Smooth muscle cell (in vitro differentiated cells): ENCODE data around the gene SLC6A5. TPM values are rescaled to one million over a fixed set of nuclear protein-coding genes. Genes with fewer than 3 reads are reported as not detected.

ENCODE experiments used
- DNase-seq: peaks from one replicate; lab custom pipeline; 2025; ENCODE audit not compliant: unreplicated experiment; lab: John Stamatoyannopoulos, UW
- H2AFZ ChIP-seq: fragments of 200-600 bp; sonication (generic); 2 replicates; pipeline ENCODE4 v1.6.0; 2016; ENCODE audit warnings: antibody characterized with exemption, low read depth, mild to moderate bottlenecking
- H3F3A ChIP-seq: fragments of 200-600 bp; sonication (generic); 2 replicates; pipeline ENCODE4 v1.6.0; 2017; ENCODE audit warnings: antibody characterized with exemption, low read depth
- H3K27ac ChIP-seq: fragments of 200-600 bp; sonication (generic); 2 replicates; pipeline ENCODE4 v1.5.1; 2016; ENCODE audit warnings: low read depth, mild to moderate bottlenecking
- H3K27me3 ChIP-seq: fragments of 200-600 bp; sonication (generic); 2 replicates; pipeline ENCODE4 v1.6.1; 2016; ENCODE audit warnings: low read depth, mild to moderate bottlenecking
- H3K36me3 ChIP-seq: fragments of 200-600 bp; sonication (generic); 2 replicates; pipeline ENCODE4 v1.5.1; 2016; ENCODE audit warnings: low read depth
- H3K4me1 ChIP-seq: fragments of 200-600 bp; sonication (generic); 2 replicates; pipeline ENCODE4 v1.5.1; 2016; ENCODE audit warnings: low read depth
- H3K4me2 ChIP-seq: fragments of 200-600 bp; sonication (generic); 2 replicates; pipeline ENCODE4 v1.6.0; 2016; ENCODE audit warnings: mild to moderate bottlenecking
- H3K4me3 ChIP-seq: fragments of 200-600 bp; sonication (generic); 2 replicates; pipeline ENCODE4 v1.5.1; 2016; ENCODE audit warnings: mild to moderate bottlenecking
- H3K79me2 ChIP-seq: fragments of 200-600 bp; sonication (generic); 2 replicates; pipeline ENCODE4 v1.6.0; 2016; ENCODE audit warnings: low read depth, mild to moderate bottlenecking
- H3K9ac ChIP-seq: fragments of 200-600 bp; sonication (generic); 2 replicates; pipeline ENCODE4 v1.6.0; 2016; ENCODE audit warnings: low read depth
- H3K9me3 ChIP-seq: fragments of 200-600 bp; sonication (generic); replicated peaks from 2 replicates; pipeline ENCODE4 v1.5.1; 2016; ENCODE audit warnings: low read depth
- H4K20me1 ChIP-seq: fragments of 200-600 bp; sonication (generic); 2 replicates; pipeline ENCODE4 v1.6.0; 2016; ENCODE audit warnings: low read depth
- CTCF ChIP-seq: fragments of 200-600 bp; sonication (generic); IDR thresholded peaks from 2 replicates; pipeline ENCODE4 v1.5.1; 2017; ENCODE audit warnings: borderline replicate concordance, mild to moderate bottlenecking, antibody characterized with exemption; ENCODE audit not compliant: insufficient read depth, poor library complexity, severe bottlenecking
- WGBS: methylation state at CpG from one replicate; pipeline ENCODE4 v1.1.7; 2016; ENCODE audit warnings: low lambda C conversion rate; 5-methylcytosine and 5-hydroxymethylcytosine counted together
- polyA plus RNA-seq: library from polyadenylated mRNA; unstranded; fragments of >200 nt; fragmentation: Nextera tagmentation; extraction: Ambion mirVana; gene quantifications from 2 replicates; pipeline ENCODE4 v1.2.1, GENCODE V29; 2016
- total RNA-seq: library from RNA; depleted of rRNA; stranded (reverse); fragments of >200 nt; gene quantifications from 2 replicates; pipeline ENCODE4 v1.2.3, GENCODE V29; 2014

The SLC6A5 gene
- total and polyA plus RNA-seq, 2 experiments from 2014 or later, result not detected

DNA sequence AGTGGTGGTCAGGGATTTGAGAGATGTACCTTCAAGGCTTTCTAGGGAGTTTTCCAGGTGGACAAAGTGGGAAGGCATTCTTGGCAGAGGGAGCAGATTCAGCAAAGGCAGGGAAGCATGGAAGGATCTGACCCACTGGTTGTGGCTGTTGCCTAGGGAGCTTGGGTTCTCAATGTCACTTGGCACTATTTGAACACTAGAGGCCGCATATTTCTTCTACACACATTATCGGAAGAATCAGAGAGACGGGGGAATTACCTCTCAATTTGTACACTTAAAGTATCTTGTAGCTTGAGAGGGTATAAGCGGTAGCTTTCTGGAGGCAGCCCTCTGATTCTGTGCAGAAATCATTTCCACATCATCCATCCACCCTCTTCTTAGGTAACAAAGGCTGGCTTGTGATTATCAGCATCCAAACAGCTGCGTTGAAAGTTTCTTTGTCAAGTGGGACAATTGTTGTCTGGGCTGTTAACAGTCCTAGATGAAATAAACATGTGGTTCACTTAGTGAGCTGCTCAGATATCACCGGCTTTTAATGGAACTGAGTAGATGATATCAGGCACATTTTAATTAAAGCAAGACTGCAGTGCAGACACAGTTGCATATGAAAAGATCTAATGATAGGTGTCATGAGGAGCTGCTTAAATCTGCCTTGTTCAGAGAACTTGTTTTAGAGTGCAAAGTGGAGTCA lies 72.6 kb downstream of the SLC6A5 start:
- Histone ChIP-seq H3K4me3 (no peak overlapping the region), H3K79me2 (no peaks in the 10 kb centered on the region), H3K4me2 (no peak overlapping the region), H3K9ac (no peak overlapping the region), H4K20me1 (no peaks in the 10 kb centered on the region), H3K9me3 (no peaks in the 10 kb centered on the region), H3K36me3 (no peaks in the 10 kb centered on the region), H3F3A (no peaks in the 10 kb centered on the region), H3K4me1 (peaks cover 8% of the 10 kb centered on the region), H3K27me3 (peaks cover 80% of the 10 kb centered on the region), H3K27ac (no peak overlapping the region), H2AFZ (no peak overlapping the region)
- 57% methylated on average over 6 of the region's 6 CpGs for WGBS
- TF ChIP-seq CTCF, result no peak
- DNase-seq, result no peak

DNA sequence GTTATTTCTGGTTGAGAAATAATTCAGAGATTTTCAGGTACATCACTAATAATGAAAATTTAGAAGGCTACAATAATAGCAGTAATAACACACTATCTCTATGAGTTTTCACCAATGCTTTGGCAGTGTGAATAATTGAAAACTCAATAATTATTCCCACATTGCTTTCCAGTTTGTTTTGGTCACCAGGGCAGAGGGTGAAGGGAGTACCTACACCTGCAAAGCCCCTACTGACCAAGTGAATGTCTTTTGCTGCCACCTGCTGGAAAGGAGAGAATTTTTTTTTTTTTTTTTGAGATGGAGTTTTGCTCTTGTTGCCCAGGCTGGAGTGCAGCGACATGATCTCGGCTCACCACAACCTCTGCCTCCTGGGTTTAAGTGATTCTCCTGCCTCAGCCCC lies 73.2 kb downstream of the SLC6A5 start:
- H3K4me3 ChIP-seq, result no peak overlapping the region
- no peaks in the 10 kb centered on the region for H4K20me1 ChIP-seq
- TF ChIP-seq CTCF, result peak; percentile 44

GRCh38 chr11:20676658-20677057 lies 77.2 kb downstream of the SLC6A5 start:
- DNase-seq, result no peak
- no peaks in the 10 kb centered on the region for H3K4me1 ChIP-seq
- no peaks in the 10 kb centered on the region for H3K79me2 ChIP-seq
- no peak overlapping the region for H3K4me2 ChIP-seq
- no peak overlapping the region for H3K9ac ChIP-seq
- no peaks in the 10 kb centered on the region for H3K36me3 ChIP-seq
- no peaks in the 10 kb centered on the region for H3F3A ChIP-seq
- H3K27ac ChIP-seq, result no peak overlapping the region
- H3K27me3 ChIP-seq, result peaks cover 33% of the 10 kb centered on the region
- H4K20me1 ChIP-seq, result no peaks in the 10 kb centered on the region
- 95% methylated on average over 2 of the region's 2 CpGs for WGBS
- H3K4me3 ChIP-seq, result no peak overlapping the region
- H3K9me3 ChIP-seq, result no peaks in the 10 kb centered on the region
- TF ChIP-seq CTCF, result no peak
- no peak overlapping the region for H2AFZ ChIP-seq

More for the DNA sequence above, 73.2 kb downstream of the SLC6A5 start:
- Histone ChIP-seq H3K79me2 (no peaks in the 10 kb centered on the region), H3K27ac (no peak overlapping the region), H3F3A (no peaks in the 10 kb centered on the region), H2AFZ (no peak overlapping the region), H3K9me3 (no peaks in the 10 kb centered on the region), H3K36me3 (no peaks in the 10 kb centered on the region), H3K9ac (no peak overlapping the region), H3K27me3 (peaks cover 74% of the 10 kb centered on the region), H3K4me2 (no peak overlapping the region), H3K4me1 (peaks cover 8% of the 10 kb centered on the region)
- 31% methylated on average over 2 of the region's 2 CpGs for WGBS
- DNase-seq, result no peak

GRCh38 chr11:20688761-20689160 lies 89.4 kb downstream of the SLC6A5 start:
- H2AFZ ChIP-seq, result no peak overlapping the region
- H3K79me2 ChIP-seq, result no peaks in the 10 kb centered on the region
- H3K4me1 ChIP-seq, result no peaks in the 10 kb centered on the region
- H4K20me1 ChIP-seq, result no peaks in the 10 kb centered on the region
- no peak for DNase-seq
- H3K4me2 ChIP-seq, result no peak overlapping the region
- no peak overlapping the region for H3K27ac ChIP-seq
- no peaks in the 10 kb centered on the region for H3K9me3 ChIP-seq
- TF ChIP-seq CTCF, result no peak
- no peaks in the 10 kb centered on the region for H3K36me3 ChIP-seq
- WGBS, result 80% methylated on average over 3 of the region's 3 CpGs
- H3F3A ChIP-seq, result no peaks in the 10 kb centered on the region
- no peak overlapping the region for H3K9ac ChIP-seq
- no peaks in the 10 kb centered on the region for H3K27me3 ChIP-seq
- no peak overlapping the region for H3K4me3 ChIP-seq
